Measurements from ENCODE around the gene GRAMD2A. TPM values are rescaled to one million over a fixed set of nuclear protein-coding genes. Genes with fewer than 3 reads are reported as not detected.

GRAMD2A gene
- total and polyA plus RNA-seq, 2 experiments from 2014 or later: 0.70 to 2.8 TPM

DNA sequence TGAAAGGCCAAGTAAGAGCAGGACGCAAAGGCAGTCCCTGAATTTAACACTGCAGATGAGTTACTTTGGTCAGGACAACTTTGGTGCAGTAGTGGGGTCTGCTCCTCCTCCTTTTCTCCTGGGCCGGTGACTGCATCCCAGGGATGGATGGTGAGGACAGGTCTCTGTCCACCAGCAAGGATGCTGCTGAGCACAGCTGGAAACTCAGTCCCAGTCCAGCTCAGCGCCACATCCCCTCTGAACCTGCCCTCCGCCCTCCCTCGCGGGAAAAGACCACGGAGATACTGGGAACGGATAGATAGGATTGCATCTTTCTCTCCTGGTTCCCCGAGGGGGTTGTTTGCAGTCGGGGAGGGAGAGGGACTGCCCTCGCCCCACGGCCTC lies 13.8 kb downstream of the GRAMD2A start:
- no peaks in the 10 kb centered on the region for H3K36me3 Mint-ChIP-seq (ENCODE audit: low read depth)
- Histone ChIP-seq H3K4me3 (peak overlapping the region; percentile 65), H3K4me1 (ENCODE audit: insufficient read depth) (peaks cover 4% of the 10 kb centered on the region), H3K4me2 (peak overlapping the region; percentile 84), H3K27ac (ENCODE audit: low read depth) (no peak overlapping the region), H3F3A (replicated peaks; ENCODE audit: low read depth) (0 out of 2 replicates have a peak, but pooled peaks cover 7% of the 10 kb centered on the region), H3K79me2 (replicated peaks; ENCODE audit: insufficient read depth) (no peaks in the 10 kb centered on the region), H3K36me3 (ENCODE audit: insufficient read depth) (no peaks in the 10 kb centered on the region), H4K20me1 (replicated peaks; ENCODE audit: insufficient read depth) (no peaks in the 10 kb centered on the region), H3K9me2 (ENCODE audit: insufficient read depth) (no peaks in the 10 kb centered on the region), H2AFZ (peak overlapping the region; percentile 98), H3K27me3 (ENCODE audit: insufficient read depth) (peaks cover 17% of the 10 kb centered on the region; the same call in 1 of the 2 replicates)
- DNase-seq (ENCODE audit: low spot score) (no peak), ATAC-seq (peak; percentile 15)
- H3K27me3 Mint-ChIP-seq (ENCODE audit: insufficient read depth, low read depth, poor library complexity): peaks cover 14% of the 10 kb centered on the region
- TF ChIP-seq NANOG (IDR thresholded peaks at IDR 0.05; ENCODE audit: borderline replicate concordance): no peak
- TF ChIP-seq POLR2AphosphoS5 (IDR thresholded peaks at IDR 0.05; ENCODE audit: low read depth): no peak
- TF ChIP-seq, protein P1, sequence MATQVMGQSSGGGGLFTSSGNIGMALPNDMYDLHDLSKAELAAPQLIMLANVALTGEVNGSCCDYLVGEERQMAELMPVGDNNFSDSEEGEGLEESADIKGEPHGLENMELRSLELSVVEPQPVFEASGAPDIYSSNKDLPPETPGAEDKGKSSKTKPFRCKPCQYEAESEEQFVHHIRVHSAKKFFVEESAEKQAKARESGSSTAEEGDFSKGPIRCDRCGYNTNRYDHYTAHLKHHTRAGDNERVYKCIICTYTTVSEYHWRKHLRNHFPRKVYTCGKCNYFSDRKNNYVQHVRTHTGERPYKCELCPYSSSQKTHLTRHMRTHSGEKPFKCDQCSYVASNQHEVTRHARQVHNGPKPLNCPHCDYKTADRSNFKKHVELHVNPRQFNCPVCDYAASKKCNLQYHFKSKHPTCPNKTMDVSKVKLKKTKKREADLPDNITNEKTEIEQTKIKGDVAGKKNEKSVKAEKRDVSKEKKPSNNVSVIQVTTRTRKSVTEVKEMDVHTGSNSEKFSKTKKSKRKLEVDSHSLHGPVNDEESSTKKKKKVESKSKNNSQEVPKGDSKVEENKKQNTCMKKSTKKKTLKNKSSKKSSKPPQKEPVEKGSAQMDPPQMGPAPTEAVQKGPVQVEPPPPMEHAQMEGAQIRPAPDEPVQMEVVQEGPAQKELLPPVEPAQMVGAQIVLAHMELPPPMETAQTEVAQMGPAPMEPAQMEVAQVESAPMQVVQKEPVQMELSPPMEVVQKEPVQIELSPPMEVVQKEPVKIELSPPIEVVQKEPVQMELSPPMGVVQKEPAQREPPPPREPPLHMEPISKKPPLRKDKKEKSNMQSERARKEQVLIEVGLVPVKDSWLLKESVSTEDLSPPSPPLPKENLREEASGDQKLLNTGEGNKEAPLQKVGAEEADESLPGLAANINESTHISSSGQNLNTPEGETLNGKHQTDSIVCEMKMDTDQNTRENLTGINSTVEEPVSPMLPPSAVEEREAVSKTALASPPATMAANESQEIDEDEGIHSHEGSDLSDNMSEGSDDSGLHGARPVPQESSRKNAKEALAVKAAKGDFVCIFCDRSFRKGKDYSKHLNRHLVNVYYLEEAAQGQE (IDR thresholded peaks at IDR 0.05; ENCODE audit: unreplicated experiment): no peak
- TF ChIP-seq STAT1 (IDR thresholded peaks at IDR 0.05; ENCODE audit: unreplicated experiment): no peak
- no peak for TF ChIP-seq EZH2 (IDR thresholded peaks at IDR 0.05; ENCODE audit: low read depth, unreplicated experiment)
- TF ChIP-seq, protein P2, sequence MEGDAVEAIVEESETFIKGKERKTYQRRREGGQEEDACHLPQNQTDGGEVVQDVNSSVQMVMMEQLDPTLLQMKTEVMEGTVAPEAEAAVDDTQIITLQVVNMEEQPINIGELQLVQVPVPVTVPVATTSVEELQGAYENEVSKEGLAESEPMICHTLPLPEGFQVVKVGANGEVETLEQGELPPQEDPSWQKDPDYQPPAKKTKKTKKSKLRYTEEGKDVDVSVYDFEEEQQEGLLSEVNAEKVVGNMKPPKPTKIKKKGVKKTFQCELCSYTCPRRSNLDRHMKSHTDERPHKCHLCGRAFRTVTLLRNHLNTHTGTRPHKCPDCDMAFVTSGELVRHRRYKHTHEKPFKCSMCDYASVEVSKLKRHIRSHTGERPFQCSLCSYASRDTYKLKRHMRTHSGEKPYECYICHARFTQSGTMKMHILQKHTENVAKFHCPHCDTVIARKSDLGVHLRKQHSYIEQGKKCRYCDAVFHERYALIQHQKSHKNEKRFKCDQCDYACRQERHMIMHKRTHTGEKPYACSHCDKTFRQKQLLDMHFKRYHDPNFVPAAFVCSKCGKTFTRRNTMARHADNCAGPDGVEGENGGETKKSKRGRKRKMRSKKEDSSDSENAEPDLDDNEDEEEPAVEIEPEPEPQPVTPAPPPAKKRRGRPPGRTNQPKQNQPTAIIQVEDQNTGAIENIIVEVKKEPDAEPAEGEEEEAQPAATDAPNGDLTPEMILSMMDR (conservative IDR thresholded peaks at IDR 0.05; ENCODE audit: low read depth in 2 of 2): no peak
- TF ChIP-seq, protein P3, sequence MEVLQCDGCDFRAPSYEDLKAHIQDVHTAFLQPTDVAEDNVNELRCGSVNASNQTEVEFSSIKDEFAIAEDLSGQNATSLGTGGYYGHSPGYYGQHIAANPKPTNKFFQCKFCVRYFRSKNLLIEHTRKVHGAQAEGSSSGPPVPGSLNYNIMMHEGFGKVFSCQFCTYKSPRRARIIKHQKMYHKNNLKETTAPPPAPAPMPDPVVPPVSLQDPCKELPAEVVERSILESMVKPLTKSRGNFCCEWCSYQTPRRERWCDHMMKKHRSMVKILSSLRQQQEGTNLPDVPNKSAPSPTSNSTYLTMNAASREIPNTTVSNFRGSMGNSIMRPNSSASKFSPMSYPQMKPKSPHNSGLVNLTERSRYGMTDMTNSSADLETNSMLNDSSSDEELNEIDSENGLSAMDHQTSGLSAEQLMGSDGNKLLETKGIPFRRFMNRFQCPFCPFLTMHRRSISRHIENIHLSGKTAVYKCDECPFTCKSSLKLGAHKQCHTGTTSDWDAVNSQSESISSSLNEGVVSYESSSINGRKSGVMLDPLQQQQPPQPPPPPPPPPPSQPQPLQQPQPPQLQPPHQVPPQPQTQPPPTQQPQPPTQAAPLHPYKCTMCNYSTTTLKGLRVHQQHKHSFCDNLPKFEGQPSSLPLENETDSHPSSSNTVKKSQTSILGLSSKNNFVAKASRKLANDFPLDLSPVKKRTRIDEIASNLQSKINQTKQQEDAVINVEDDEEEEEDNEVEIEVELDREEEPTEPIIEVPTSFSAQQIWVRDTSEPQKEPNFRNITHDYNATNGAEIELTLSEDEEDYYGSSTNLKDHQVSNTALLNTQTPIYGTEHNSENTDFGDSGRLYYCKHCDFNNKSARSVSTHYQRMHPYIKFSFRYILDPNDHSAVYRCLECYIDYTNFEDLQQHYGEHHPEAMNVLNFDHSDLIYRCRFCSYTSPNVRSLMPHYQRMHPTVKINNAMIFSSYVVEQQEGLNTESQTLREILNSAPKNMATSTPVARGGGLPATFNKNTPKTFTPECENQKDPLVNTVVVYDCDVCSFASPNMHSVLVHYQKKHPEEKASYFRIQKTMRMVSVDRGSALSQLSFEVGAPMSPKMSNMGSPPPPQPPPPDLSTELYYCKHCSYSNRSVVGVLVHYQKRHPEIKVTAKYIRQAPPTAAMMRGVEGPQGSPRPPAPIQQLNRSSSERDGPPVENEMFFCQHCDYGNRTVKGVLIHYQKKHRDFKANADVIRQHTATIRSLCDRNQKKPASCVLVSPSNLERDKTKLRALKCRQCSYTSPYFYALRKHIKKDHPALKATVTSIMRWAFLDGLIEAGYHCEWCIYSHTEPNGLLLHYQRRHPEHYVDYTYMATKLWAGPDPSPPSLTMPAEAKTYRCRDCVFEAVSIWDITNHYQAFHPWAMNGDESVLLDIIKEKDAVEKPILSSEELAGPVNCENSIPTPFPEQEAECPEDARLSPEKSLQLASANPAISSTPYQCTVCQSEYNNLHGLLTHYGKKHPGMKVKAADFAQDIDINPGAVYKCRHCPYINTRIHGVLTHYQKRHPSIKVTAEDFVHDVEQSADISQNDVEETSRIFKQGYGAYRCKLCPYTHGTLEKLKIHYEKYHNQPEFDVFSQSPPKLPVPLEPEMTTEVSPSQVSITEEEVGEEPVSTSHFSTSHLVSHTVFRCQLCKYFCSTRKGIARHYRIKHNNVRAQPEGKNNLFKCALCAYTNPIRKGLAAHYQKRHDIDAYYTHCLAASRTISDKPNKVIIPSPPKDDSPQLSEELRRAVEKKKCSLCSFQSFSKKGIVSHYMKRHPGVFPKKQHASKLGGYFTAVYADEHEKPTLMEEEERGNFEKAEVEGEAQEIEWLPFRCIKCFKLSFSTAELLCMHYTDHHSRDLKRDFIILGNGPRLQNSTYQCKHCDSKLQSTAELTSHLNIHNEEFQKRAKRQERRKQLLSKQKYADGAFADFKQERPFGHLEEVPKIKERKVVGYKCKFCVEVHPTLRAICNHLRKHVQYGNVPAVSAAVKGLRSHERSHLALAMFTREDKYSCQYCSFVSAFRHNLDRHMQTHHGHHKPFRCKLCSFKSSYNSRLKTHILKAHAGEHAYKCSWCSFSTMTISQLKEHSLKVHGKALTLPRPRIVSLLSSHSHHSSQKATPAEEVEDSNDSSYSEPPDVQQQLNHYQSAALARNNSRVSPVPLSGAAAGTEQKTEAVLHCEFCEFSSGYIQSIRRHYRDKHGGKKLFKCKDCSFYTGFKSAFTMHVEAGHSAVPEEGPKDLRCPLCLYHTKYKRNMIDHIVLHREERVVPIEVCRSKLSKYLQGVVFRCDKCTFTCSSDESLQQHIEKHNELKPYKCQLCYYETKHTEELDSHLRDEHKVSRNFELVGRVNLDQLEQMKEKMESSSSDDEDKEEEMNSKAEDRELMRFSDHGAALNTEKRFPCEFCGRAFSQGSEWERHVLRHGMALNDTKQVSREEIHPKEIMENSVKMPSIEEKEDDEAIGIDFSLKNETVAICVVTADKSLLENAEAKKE (CRISPR knock-in tag; IDR thresholded peaks at IDR 0.05): no peak
- no peak for TF ChIP-seq CREB1 (CRISPR knock-in tag; IDR thresholded peaks at IDR 0.05; ENCODE audit: low read depth)
- TF ChIP-seq ZNF114 (CRISPR knock-in tag; IDR thresholded peaks at IDR 0.05): no peak
- TF ChIP-seq, protein P4, sequence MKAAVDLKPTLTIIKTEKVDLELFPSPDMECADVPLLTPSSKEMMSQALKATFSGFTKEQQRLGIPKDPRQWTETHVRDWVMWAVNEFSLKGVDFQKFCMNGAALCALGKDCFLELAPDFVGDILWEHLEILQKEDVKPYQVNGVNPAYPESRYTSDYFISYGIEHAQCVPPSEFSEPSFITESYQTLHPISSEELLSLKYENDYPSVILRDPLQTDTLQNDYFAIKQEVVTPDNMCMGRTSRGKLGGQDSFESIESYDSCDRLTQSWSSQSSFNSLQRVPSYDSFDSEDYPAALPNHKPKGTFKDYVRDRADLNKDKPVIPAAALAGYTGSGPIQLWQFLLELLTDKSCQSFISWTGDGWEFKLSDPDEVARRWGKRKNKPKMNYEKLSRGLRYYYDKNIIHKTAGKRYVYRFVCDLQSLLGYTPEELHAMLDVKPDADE (IDR thresholded peaks at IDR 0.05): no peak
- no peak for TF ChIP-seq ZNF331 (CRISPR knock-in tag; IDR thresholded peaks at IDR 0.05; ENCODE audit: low read depth)
- TF ChIP-seq EZH2phosphoT487 (IDR thresholded peaks at IDR 0.05; ENCODE audit: unreplicated experiment): no peak
- H3K4me1 Mint-ChIP-seq: peaks cover 15% of the 10 kb centered on the region; the same call in 2 of the 3 replicates
- H3K9me3 Mint-ChIP-seq: no peaks in the 10 kb centered on the region
- peak overlapping the region; percentile 62 for H3K4me3 Mint-ChIP-seq
- H3K27ac Mint-ChIP-seq: no peak overlapping the region

Data from GM23338 (cell line).